ENCODE measurements around the gene HSPA2. TPM values are rescaled to one million over a fixed set of nuclear protein-coding genes. Genes with fewer than 3 reads are reported as not detected.
"Not testable (repeated sequence)": the region's sequence is repeated elsewhere in the genome, so short reads cannot be mapped to it uniquely, and the experiment has no call there.

HSPA2 gene
- total and polyA plus RNA-seq, 2 donors (not counting 1 experiment from before 2014, with no cell fraction given), result 3.6 to 19.6 TPM

DNA sequence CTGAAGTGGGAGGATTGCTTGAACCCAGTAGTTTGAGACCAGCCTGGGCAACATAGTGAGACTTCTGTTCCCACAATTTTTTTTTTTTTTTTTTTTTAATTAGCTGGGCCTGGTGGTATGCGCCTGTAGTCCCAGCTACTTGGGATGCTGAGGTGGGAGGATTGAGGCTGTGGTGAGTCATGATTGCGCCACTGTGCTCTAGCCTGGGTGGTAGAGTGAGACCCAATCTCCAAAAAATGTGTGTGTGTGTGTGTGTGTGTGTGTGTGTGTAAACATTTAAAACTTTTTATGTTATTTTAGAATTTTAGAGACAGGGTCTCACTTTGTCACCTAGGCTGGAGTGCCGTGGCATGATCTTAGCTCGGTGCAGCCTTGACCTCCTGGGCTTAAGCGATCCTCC lies 16.0 kb downstream of the HSPA2 start:
- no peak overlapping the region for H3K4me3 Mint-ChIP-seq
- no peaks in the 10 kb centered on the region for H3K27me3 ChIP-seq (replicated peaks in 1 of 4; ENCODE audit: control extremely low read depth in 1 of 4, control insufficient read depth in 3 of 4, insufficient read depth in 4 of 4, low read length in 3 of 4)

GRCh38 chr14:64558216-64558615 lies 17.7 kb downstream of the HSPA2 start:
- H3K9me3 Mint-ChIP-seq (ENCODE audit: insufficient read depth); H3K27me3 ChIP-seq (replicated peaks in 1 of 4; ENCODE audit: control extremely low read depth in 1 of 4, control insufficient read depth in 3 of 4, insufficient read depth in 4 of 4, low read length in 3 of 4); H4K20me1 ChIP-seq (ENCODE audit: control insufficient read depth, insufficient read depth, low read length, poor library complexity, severe bottlenecking); H3K9me3 ChIP-seq (ENCODE audit: control extremely low read depth in 1 of 3, control insufficient read depth in 2 of 3, insufficient read depth in 1 of 3, low read length in 2 of 3); H3K79me2 ChIP-seq (ENCODE audit: control insufficient read depth, insufficient read depth, low read length); H3K36me3 ChIP-seq (replicated peaks in 1 of 2; ENCODE audit: control extremely low read depth in 1 of 2, control insufficient read depth in 1 of 2, extremely low read depth in 1 of 2, insufficient read depth in 2 of 2, low read length in 1 of 2); H3K27ac ChIP-seq (ENCODE audit: low read length in 2 of 2); CTCF ChIA-PET; H3K4me3 Mint-ChIP-seq; H3K27ac Mint-ChIP-seq; H3K4me3 ChIP-seq (ENCODE audit: control extremely low read depth in 1 of 5, extremely low read depth in 1 of 5, insufficient read depth in 1 of 5, low read depth in 2 of 5, low read length in 4 of 5); H3K4me1 ChIP-seq (ENCODE audit: control insufficient read depth in 2 of 2, insufficient read depth in 2 of 2, low read length in 2 of 2); DNase-seq; H3K4me2 ChIP-seq (replicated peaks; ENCODE audit: low read depth, low read length, poor library complexity, severe bottlenecking); H3K9ac ChIP-seq (ENCODE audit: low read length); POLR2A ChIA-PET; H2AFZ ChIP-seq (ENCODE audit: insufficient read depth, low read depth, low read length, poor library complexity, severe bottlenecking); H3K27me3 Mint-ChIP-seq; intact Hi-C loops (cut with micrococcal nuclease); ATAC-seq (ENCODE audit: low read depth); H3K4me1 Mint-ChIP-seq: not testable (repeated sequence)
- WGBS (ENCODE audit: insufficient coverage), result 90% methylated on average over 2 of the region's 2 CpGs

More for the DNA sequence above, 16.0 kb downstream of the HSPA2 start:
- Histone ChIP-seq H3K27ac (ENCODE audit: low read length in 2 of 2) (no peak overlapping the region), H3K9ac (ENCODE audit: low read length) (no peak overlapping the region), H3K4me1 (ENCODE audit: control insufficient read depth in 2 of 2, insufficient read depth in 2 of 2, low read length in 2 of 2) (no peaks in the 10 kb centered on the region), H3K4me3 (ENCODE audit: control extremely low read depth in 1 of 5, extremely low read depth in 1 of 5, insufficient read depth in 1 of 5, low read depth in 2 of 5, low read length in 4 of 5) (no peak overlapping the region), H4K20me1 (ENCODE audit: control insufficient read depth, insufficient read depth, low read length, poor library complexity, severe bottlenecking) (no peaks in the 10 kb centered on the region), H3K9me3 (ENCODE audit: control extremely low read depth in 1 of 3, control insufficient read depth in 2 of 3, insufficient read depth in 1 of 3, low read length in 2 of 3) (no peaks in the 10 kb centered on the region), H2AFZ (ENCODE audit: insufficient read depth, low read depth, low read length, poor library complexity, severe bottlenecking) (no peak overlapping the region), H3K79me2 (ENCODE audit: control insufficient read depth, insufficient read depth, low read length) (no peaks in the 10 kb centered on the region), H3K36me3 (replicated peaks in 1 of 2; ENCODE audit: control extremely low read depth in 1 of 2, control insufficient read depth in 1 of 2, extremely low read depth in 1 of 2, insufficient read depth in 2 of 2, low read length in 1 of 2) (no peaks in the 10 kb centered on the region), H3K4me2 (replicated peaks; ENCODE audit: low read depth, low read length, poor library complexity, severe bottlenecking) (no peak overlapping the region)
- DNase-seq (no peak), ATAC-seq (ENCODE audit: low read depth) (no peak)
- 100% methylated on average over 3 of the region's 5 CpGs for WGBS (ENCODE audit: insufficient coverage)
- TF ChIP-seq, protein P1, sequence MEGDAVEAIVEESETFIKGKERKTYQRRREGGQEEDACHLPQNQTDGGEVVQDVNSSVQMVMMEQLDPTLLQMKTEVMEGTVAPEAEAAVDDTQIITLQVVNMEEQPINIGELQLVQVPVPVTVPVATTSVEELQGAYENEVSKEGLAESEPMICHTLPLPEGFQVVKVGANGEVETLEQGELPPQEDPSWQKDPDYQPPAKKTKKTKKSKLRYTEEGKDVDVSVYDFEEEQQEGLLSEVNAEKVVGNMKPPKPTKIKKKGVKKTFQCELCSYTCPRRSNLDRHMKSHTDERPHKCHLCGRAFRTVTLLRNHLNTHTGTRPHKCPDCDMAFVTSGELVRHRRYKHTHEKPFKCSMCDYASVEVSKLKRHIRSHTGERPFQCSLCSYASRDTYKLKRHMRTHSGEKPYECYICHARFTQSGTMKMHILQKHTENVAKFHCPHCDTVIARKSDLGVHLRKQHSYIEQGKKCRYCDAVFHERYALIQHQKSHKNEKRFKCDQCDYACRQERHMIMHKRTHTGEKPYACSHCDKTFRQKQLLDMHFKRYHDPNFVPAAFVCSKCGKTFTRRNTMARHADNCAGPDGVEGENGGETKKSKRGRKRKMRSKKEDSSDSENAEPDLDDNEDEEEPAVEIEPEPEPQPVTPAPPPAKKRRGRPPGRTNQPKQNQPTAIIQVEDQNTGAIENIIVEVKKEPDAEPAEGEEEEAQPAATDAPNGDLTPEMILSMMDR (IDR thresholded peaks at IDR 0.05), result no peak
- no peak for TF ChIP-seq EZH2 (IDR thresholded peaks at IDR 0.05; ENCODE audit: borderline replicate concordance, insufficient read depth, low read depth, low read length, poor library complexity, severe bottlenecking)
- ChIA-PET POLR2A (no interaction called here), CTCF (interaction anchor here (1.2 kb wide), 1 partner anchor 80 kb away, joined by 3 read pairs; no protein-coding TSS in a partner anchor)
- Mint-ChIP-seq H3K4me1 (no peaks in the 10 kb centered on the region), H3K27me3 (peaks cover 8% of the 10 kb centered on the region), H3K9me3 (ENCODE audit: insufficient read depth) (no peaks in the 10 kb centered on the region), H3K27ac (no peak overlapping the region)
- intact Hi-C loops (cut with micrococcal nuclease), result no loop called here

Measured in B cell (primary cell).